Measurements from ENCODE around the gene AADAC.
"Not testable (repeated sequence)": the region's sequence is repeated elsewhere in the genome, so short reads cannot be mapped to it uniquely, and the experiment has no call there.

AADAC gene

GRCh38 chr3:151813799-151814198 is at the start of gene AADAC:
Gene AADAC, plus strand, starts transcription at chr3:151814116. Its CDS starts 47 bp downstream, at chr3:151814163.
- no peak within 1 kb of the TSS for H3K27ac ChIP-seq (ENCODE audit: low read depth, low read length)

GRCh38 chr3:151764699-151765098 is 49.2 kb upstream of the AADAC start:
- not testable (repeated sequence) for H3K27ac ChIP-seq (ENCODE audit: low read depth, low read length); H3K9me3 ChIP-seq (ENCODE audit: low read length); H3K36me3 ChIP-seq (ENCODE audit: insufficient read depth, low read length); H3K9ac ChIP-seq (ENCODE audit: low read length); H3K27me3 ChIP-seq (ENCODE audit: control insufficient read depth in 1 of 2, insufficient read depth in 2 of 2, low read length in 2 of 2); H3K4me1 ChIP-seq (ENCODE audit: insufficient read depth, low read length); H3K4me3 ChIP-seq (ENCODE audit: low read depth in 1 of 2, low read length in 2 of 2)

More at GRCh38 chr3:151813799-151814198, at the start of gene AADAC:
- no peaks in the 10 kb centered on the region for H3K4me1 ChIP-seq (ENCODE audit: insufficient read depth, low read length)
- H3K36me3 ChIP-seq (ENCODE audit: insufficient read depth, low read length), result no peaks in the 10 kb centered on the region
- H3K27me3 ChIP-seq (ENCODE audit: control insufficient read depth in 1 of 2, insufficient read depth in 2 of 2, low read length in 2 of 2), result no peaks in the 10 kb centered on the region
- H3K9ac ChIP-seq (ENCODE audit: low read length), result no peak within 1 kb of the TSS
- H3K4me3 ChIP-seq (ENCODE audit: low read depth in 1 of 2, low read length in 2 of 2), result no peak within 1 kb of the TSS
- no peaks in the 10 kb centered on the region for H3K9me3 ChIP-seq (ENCODE audit: low read length)

GRCh38 chr3:151765685-151766084 is 48.2 kb upstream of the AADAC start:
- Histone ChIP-seq H3K4me3 (ENCODE audit: low read depth in 1 of 2, low read length in 2 of 2) (no peak overlapping the region), H3K4me1 (ENCODE audit: insufficient read depth, low read length) (no peaks in the 10 kb centered on the region), H3K27ac (ENCODE audit: low read depth, low read length) (no peak overlapping the region), H3K9ac (ENCODE audit: low read length) (no peak overlapping the region), H3K36me3 (ENCODE audit: insufficient read depth, low read length) (no peaks in the 10 kb centered on the region), H3K9me3 (ENCODE audit: low read length) (no peaks in the 10 kb centered on the region), H3K27me3 (ENCODE audit: control insufficient read depth in 1 of 2, insufficient read depth in 2 of 2, low read length in 2 of 2) (no peaks in the 10 kb centered on the region)

GRCh38 chr3:151766454-151766853 is 47.5 kb upstream of the AADAC start:
- no peaks in the 10 kb centered on the region for H3K36me3 ChIP-seq (ENCODE audit: insufficient read depth, low read length)
- no peaks in the 10 kb centered on the region for H3K27me3 ChIP-seq (ENCODE audit: control insufficient read depth in 1 of 2, insufficient read depth in 2 of 2, low read length in 2 of 2)
- no peaks in the 10 kb centered on the region for H3K9me3 ChIP-seq (ENCODE audit: low read length)
- no peak overlapping the region for H3K9ac ChIP-seq (ENCODE audit: low read length)
- no peak overlapping the region for H3K4me3 ChIP-seq (ENCODE audit: low read depth in 1 of 2, low read length in 2 of 2)
- no peak overlapping the region for H3K27ac ChIP-seq (ENCODE audit: low read depth, low read length)
- no peaks in the 10 kb centered on the region for H3K4me1 ChIP-seq (ENCODE audit: insufficient read depth, low read length)

- Histone ChIP-seq H3K36me3 (ENCODE audit: insufficient read depth, low read length) (no peaks in the 10 kb centered on the region), H3K27ac (ENCODE audit: low read depth, low read length) (no peak overlapping the region), H3K27me3 (ENCODE audit: control insufficient read depth in 1 of 2, insufficient read depth in 2 of 2, low read length in 2 of 2) (no peaks in the 10 kb centered on the region), H3K9ac (ENCODE audit: low read length) (no peak overlapping the region), H3K9me3 (ENCODE audit: low read length) (no peaks in the 10 kb centered on the region), H3K4me1 (ENCODE audit: insufficient read depth, low read length) (no peaks in the 10 kb centered on the region), H3K4me3 (ENCODE audit: low read depth in 1 of 2, low read length in 2 of 2) (no peak overlapping the region)
These were observed 45.5 kb upstream of the AADAC start for GRCh38 chr3:151768393-151768930.

- Histone ChIP-seq H3K4me3 (ENCODE audit: low read depth in 1 of 2, low read length in 2 of 2) (no peak overlapping the region), H3K36me3 (ENCODE audit: insufficient read depth, low read length) (no peaks in the 10 kb centered on the region), H3K9ac (ENCODE audit: low read length) (no peak overlapping the region), H3K9me3 (ENCODE audit: low read length) (no peaks in the 10 kb centered on the region), H3K27me3 (ENCODE audit: control insufficient read depth in 1 of 2, insufficient read depth in 2 of 2, low read length in 2 of 2) (no peaks in the 10 kb centered on the region), H3K4me1 (ENCODE audit: insufficient read depth, low read length) (no peaks in the 10 kb centered on the region), H3K27ac (ENCODE audit: low read depth, low read length) (no peak overlapping the region)
These were observed 44.7 kb upstream of the AADAC start for GRCh38 chr3:151769175-151769574.

- no peaks in the 10 kb centered on the region for H3K9me3 ChIP-seq (ENCODE audit: low read length)
- H3K4me3 ChIP-seq (ENCODE audit: low read depth in 1 of 2, low read length in 2 of 2), result no peak overlapping the region
- no peak overlapping the region for H3K27ac ChIP-seq (ENCODE audit: low read depth, low read length)
- no peaks in the 10 kb centered on the region for H3K4me1 ChIP-seq (ENCODE audit: insufficient read depth, low read length)
- H3K27me3 ChIP-seq (ENCODE audit: control insufficient read depth in 1 of 2, insufficient read depth in 2 of 2, low read length in 2 of 2), result no peaks in the 10 kb centered on the region
- no peaks in the 10 kb centered on the region for H3K36me3 ChIP-seq (ENCODE audit: insufficient read depth, low read length)
- H3K9ac ChIP-seq (ENCODE audit: low read length), result no peak overlapping the region
These were observed 43.0 kb upstream of the AADAC start for GRCh38 chr3:151770956-151771355.

GRCh38 chr3:151772825-151773480 is 41.0 kb upstream of the AADAC start:
- no peak overlapping the region for H3K9ac ChIP-seq (ENCODE audit: low read length)
- H3K4me1 ChIP-seq (ENCODE audit: insufficient read depth, low read length), result no peaks in the 10 kb centered on the region
- no peak overlapping the region for H3K27ac ChIP-seq (ENCODE audit: low read depth, low read length)

GRCh38 chr3:151774235-151774634 is 39.7 kb upstream of the AADAC start:
- H3K4me1 ChIP-seq (ENCODE audit: insufficient read depth, low read length), result no peaks in the 10 kb centered on the region
- no peak overlapping the region for H3K27ac ChIP-seq (ENCODE audit: low read depth, low read length)
- H3K9me3 ChIP-seq (ENCODE audit: low read length), result no peaks in the 10 kb centered on the region
- H3K4me3 ChIP-seq (ENCODE audit: low read depth in 1 of 2, low read length in 2 of 2), result no peak overlapping the region
- no peak overlapping the region for H3K9ac ChIP-seq (ENCODE audit: low read length)
- H3K27me3 ChIP-seq (ENCODE audit: control insufficient read depth in 1 of 2, insufficient read depth in 2 of 2, low read length in 2 of 2), result no peaks in the 10 kb centered on the region
- H3K36me3 ChIP-seq (ENCODE audit: insufficient read depth, low read length), result no peaks in the 10 kb centered on the region

More at GRCh38 chr3:151772825-151773480, 41.0 kb upstream of the AADAC start:
- H3K36me3 ChIP-seq (ENCODE audit: insufficient read depth, low read length), result no peaks in the 10 kb centered on the region
- no peaks in the 10 kb centered on the region for H3K27me3 ChIP-seq (ENCODE audit: control insufficient read depth in 1 of 2, insufficient read depth in 2 of 2, low read length in 2 of 2)
- H3K4me3 ChIP-seq (ENCODE audit: low read depth in 1 of 2, low read length in 2 of 2), result no peak overlapping the region
- no peaks in the 10 kb centered on the region for H3K9me3 ChIP-seq (ENCODE audit: low read length)

GRCh38 chr3:151774910-151775309 is 39.0 kb upstream of the AADAC start:
- Histone ChIP-seq H3K4me3 (ENCODE audit: low read depth in 1 of 2, low read length in 2 of 2) (no peak overlapping the region), H3K27me3 (ENCODE audit: control insufficient read depth in 1 of 2, insufficient read depth in 2 of 2, low read length in 2 of 2) (no peaks in the 10 kb centered on the region), H3K36me3 (ENCODE audit: insufficient read depth, low read length) (no peaks in the 10 kb centered on the region), H3K4me1 (ENCODE audit: insufficient read depth, low read length) (no peaks in the 10 kb centered on the region), H3K27ac (ENCODE audit: low read depth, low read length) (no peak overlapping the region), H3K9ac (ENCODE audit: low read length) (no peak overlapping the region), H3K9me3 (ENCODE audit: low read length) (no peaks in the 10 kb centered on the region)

- H3K36me3 ChIP-seq (ENCODE audit: insufficient read depth, low read length), result no peaks in the 10 kb centered on the region
- no peaks in the 10 kb centered on the region for H3K27me3 ChIP-seq (ENCODE audit: control insufficient read depth in 1 of 2, insufficient read depth in 2 of 2, low read length in 2 of 2)
- H3K9ac ChIP-seq (ENCODE audit: low read length), result no peak overlapping the region
- no peak overlapping the region for H3K27ac ChIP-seq (ENCODE audit: low read depth, low read length)
- no peak overlapping the region for H3K4me3 ChIP-seq (ENCODE audit: low read depth in 1 of 2, low read length in 2 of 2)
- no peaks in the 10 kb centered on the region for H3K4me1 ChIP-seq (ENCODE audit: insufficient read depth, low read length)
- H3K9me3 ChIP-seq (ENCODE audit: low read length), result no peaks in the 10 kb centered on the region
These were observed 38.3 kb upstream of the AADAC start for GRCh38 chr3:151775314-151776258.
